PC-9 (cell line): ENCODE results near the gene ZNF214. TPM values are rescaled to one million over a fixed set of nuclear protein-coding genes. Genes with fewer than 3 reads are reported as not detected.

Experiments used
- BruUV-seq: library from RNA; stranded (reverse); fragments of 400-500 nt; replicated peaks from 2 replicates; lab custom pipeline; 2021; lab: Mats Ljungman, UMichigan
- CTCF ChIA-PET: fragments of 300-600 bp; sonication (Branson Sonifier 250); formaldehyde crosslinking; loops from one replicate; lab custom pipeline; 2022; ENCODE audit warnings: antibody characterized with exemption; lab: Charles Lee
- POLR2A ChIA-PET: fragments of 300-600 bp; sonication (Branson Sonifier 250); formaldehyde crosslinking; loops from one replicate; lab custom pipeline; 2022; ENCODE audit warnings: antibody characterized with exemption; ENCODE audit not compliant: unreplicated experiment; lab: Charles Lee
- DNase-seq, 2 experiments: peaks; one replicate each; pipeline versions ENCODE4 v3.0.0 to v3.0.0-alpha.2; 2015 to 2022; ENCODE audit warnings: mixed read lengths in 1 of 2
- H2AFZ ChIP-seq: fragments of 200-600 bp; sonication (generic); 2 replicates; pipeline ENCODE4 v1.8.1; 2017; ENCODE audit warnings: antibody characterized with exemption
- H3F3A ChIP-seq: fragments of 200-600 bp; sonication (generic); 2 replicates; pipeline ENCODE4 v1.8.1; 2017; ENCODE audit warnings: antibody characterized with exemption, mild to moderate bottlenecking, low read depth; ENCODE audit not compliant: insufficient read depth
- H3K27ac ChIP-seq: fragments of 200-600 bp; sonication (generic); 2 replicates; pipeline ENCODE4 v1.6.1; 2016; ENCODE audit warnings: mixed run types
- H3K27me3 ChIP-seq: fragments of 200-600 bp; sonication (generic); 2 replicates; pipeline ENCODE4 v1.6.1; 2016; ENCODE audit warnings: low read depth, mixed run types; ENCODE audit not compliant: insufficient read depth
- H3K36me3 ChIP-seq: fragments of 200-600 bp; sonication (generic); 2 replicates; pipeline ENCODE4 v1.6.1; 2016; ENCODE audit warnings: low read depth, mixed run types
- H3K4me1 ChIP-seq: fragments of 200-600 bp; sonication (generic); replicated peaks from 2 replicates; pipeline ENCODE4 v1.6.1; 2016; ENCODE audit warnings: mixed run types; ENCODE audit not compliant: insufficient read depth
- H3K4me2 ChIP-seq: fragments of 200-600 bp; sonication (generic); 2 replicates; pipeline ENCODE4 v1.6.1; 2017; ENCODE audit warnings: mixed run types
- H3K4me3 ChIP-seq: fragments of 200-600 bp; sonication (generic); 2 replicates; pipeline ENCODE4 v1.6.1; 2016; ENCODE audit warnings: mixed run types
- H3K79me2 ChIP-seq: fragments of 200-600 bp; sonication (generic); 2 replicates; pipeline ENCODE4 v1.6.1; 2017; ENCODE audit warnings: low read depth, mixed run types
- H3K9me2 ChIP-seq: fragments of 200-600 bp; sonication (generic); 2 replicates; pipeline ENCODE4 v1.8.1; 2017; ENCODE audit warnings: mild to moderate bottlenecking; ENCODE audit not compliant: insufficient read depth
- H3K9me3 ChIP-seq: fragments of 200-600 bp; sonication (generic); 2 replicates; pipeline ENCODE4 v1.8.1; 2016; ENCODE audit warnings: low read depth; ENCODE audit not compliant: insufficient read depth
- H4K20me1 ChIP-seq: fragments of 200-600 bp; sonication (generic); 2 replicates; pipeline ENCODE4 v1.8.1; 2017; ENCODE audit not compliant: insufficient read depth
- EZH2 ChIP-seq: fragments of 200-600 bp; sonication (generic); IDR thresholded peaks from 2 replicates; pipeline ENCODE4 v1.8.0; 2017; ENCODE audit warnings: antibody characterized with exemption, low read depth
- intact Hi-C: fragments of 100-400 bp; cut with micrococcal nuclease; formaldehyde crosslinking; loops from one replicate; pipeline ENCODE4 v1.10.0; 2022; ENCODE audit not compliant: unreplicated experiment
- total RNA-seq: library from RNA; stranded (reverse); gene quantifications from 2 replicates; pipeline ENCODE4 v1.2.3, GENCODE V29; 2021
- TF ChIP-seq, protein P1 (sequence below): fragments of 200-600 bp; sonication (generic); conservative IDR thresholded peaks from 2 replicates; pipeline ENCODE4 v1.6.1; 2017; ENCODE audit warnings: mixed run types, antibody characterized with exemption, mild to moderate bottlenecking, moderate library complexity

Gene ZNF214
- total RNA-seq, 1 experiment from 2014 or later, result 0.55 TPM

DNA sequence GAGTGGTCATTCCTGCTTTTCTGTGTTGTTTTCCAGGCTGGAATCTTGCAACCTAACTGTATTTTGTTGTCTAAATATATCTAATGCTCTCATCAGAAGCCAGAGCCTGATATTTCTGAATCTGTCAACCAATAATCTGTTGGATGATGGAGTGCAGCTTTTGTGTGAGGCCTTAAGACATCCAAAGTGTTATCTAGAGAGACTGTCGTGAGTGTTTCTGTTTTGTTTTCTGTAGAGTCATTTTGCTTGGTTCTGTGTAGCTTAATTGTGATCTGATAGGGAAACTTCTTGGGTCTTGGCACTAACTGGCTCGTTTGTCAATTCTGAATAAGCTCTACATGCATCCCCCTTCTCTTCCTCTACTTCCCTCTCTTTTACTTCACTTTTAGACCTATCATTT, 37.5 kb upstream of the ZNF214 start:
- no peak for DNase-seq
- no peaks in the 10 kb centered on the region for H3K27me3 ChIP-seq
- ChIA-PET CTCF (no interaction called here), POLR2A (no interaction called here)
- no peak overlapping the region for H2AFZ ChIP-seq
- TF ChIP-seq EZH2, result no peak
- TF ChIP-seq, protein P1, sequence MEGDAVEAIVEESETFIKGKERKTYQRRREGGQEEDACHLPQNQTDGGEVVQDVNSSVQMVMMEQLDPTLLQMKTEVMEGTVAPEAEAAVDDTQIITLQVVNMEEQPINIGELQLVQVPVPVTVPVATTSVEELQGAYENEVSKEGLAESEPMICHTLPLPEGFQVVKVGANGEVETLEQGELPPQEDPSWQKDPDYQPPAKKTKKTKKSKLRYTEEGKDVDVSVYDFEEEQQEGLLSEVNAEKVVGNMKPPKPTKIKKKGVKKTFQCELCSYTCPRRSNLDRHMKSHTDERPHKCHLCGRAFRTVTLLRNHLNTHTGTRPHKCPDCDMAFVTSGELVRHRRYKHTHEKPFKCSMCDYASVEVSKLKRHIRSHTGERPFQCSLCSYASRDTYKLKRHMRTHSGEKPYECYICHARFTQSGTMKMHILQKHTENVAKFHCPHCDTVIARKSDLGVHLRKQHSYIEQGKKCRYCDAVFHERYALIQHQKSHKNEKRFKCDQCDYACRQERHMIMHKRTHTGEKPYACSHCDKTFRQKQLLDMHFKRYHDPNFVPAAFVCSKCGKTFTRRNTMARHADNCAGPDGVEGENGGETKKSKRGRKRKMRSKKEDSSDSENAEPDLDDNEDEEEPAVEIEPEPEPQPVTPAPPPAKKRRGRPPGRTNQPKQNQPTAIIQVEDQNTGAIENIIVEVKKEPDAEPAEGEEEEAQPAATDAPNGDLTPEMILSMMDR, result no peak
- H3K4me2 ChIP-seq, result no peak overlapping the region
- BruUV-seq, result no TSS peak
- no peaks in the 10 kb centered on the region for H3F3A ChIP-seq
- H3K4me1 ChIP-seq, result no peaks in the 10 kb centered on the region
- intact Hi-C loops, result no loop called here
- no peaks in the 10 kb centered on the region for H3K9me3 ChIP-seq
- H3K36me3 ChIP-seq, result no peaks in the 10 kb centered on the region
- no peaks in the 10 kb centered on the region for H4K20me1 ChIP-seq
- H3K27ac ChIP-seq, result no peak overlapping the region
- H3K79me2 ChIP-seq, result no peaks in the 10 kb centered on the region
- H3K4me3 ChIP-seq, result no peak overlapping the region
- H3K9me2 ChIP-seq, result no peaks in the 10 kb centered on the region

DNA sequence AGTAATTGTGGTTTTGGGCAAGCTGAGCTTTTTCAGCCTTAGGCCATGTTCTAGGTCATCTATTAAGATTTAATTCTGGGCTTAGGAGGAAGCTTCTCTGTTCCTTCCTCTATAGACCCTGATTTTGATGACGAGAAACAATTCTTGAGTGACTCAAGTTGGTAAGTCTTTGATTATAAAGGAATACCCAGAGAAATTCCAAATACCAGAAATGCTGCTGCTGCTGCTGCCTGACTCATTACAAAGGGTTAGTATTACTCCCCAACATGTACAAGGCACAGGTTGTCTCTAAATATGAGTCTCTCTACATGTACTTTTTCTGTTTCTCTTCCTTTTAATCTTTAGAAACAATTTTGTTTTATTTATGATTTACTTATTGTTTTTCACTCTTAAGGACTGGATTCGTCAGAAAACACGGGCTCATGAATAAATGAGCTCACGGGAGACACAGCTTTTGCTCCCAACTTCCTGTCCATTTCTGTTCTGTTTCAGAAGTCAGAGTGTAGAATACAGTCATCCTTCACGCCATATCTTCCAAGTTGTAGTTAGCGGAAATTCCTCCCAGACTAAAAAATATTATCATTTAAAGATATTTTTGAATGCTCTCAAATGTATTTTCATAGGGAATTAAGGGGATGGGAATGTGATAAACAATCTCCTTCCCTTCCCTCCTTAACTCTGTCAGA, 36.8 kb upstream of the ZNF214 start:
- Histone ChIP-seq H3K4me2 (no peak overlapping the region), H3F3A (no peaks in the 10 kb centered on the region)

GRCh38 chr11:7050191-7050590, 30.0 kb upstream of the ZNF214 start:
- Histone ChIP-seq H3K79me2 (no peaks in the 10 kb centered on the region), H3K4me3 (no peak overlapping the region), H3K9me3 (no peaks in the 10 kb centered on the region), H3K9me2 (no peaks in the 10 kb centered on the region), H3K36me3 (no peaks in the 10 kb centered on the region), H3K27ac (no peak overlapping the region), H4K20me1 (no peaks in the 10 kb centered on the region), H3K27me3 (no peaks in the 10 kb centered on the region), H3K4me1 (no peaks in the 10 kb centered on the region), H2AFZ (no peak overlapping the region), H3F3A (no peaks in the 10 kb centered on the region), H3K4me2 (no peak overlapping the region)
- TF ChIP-seq, protein P1, result no peak
- TF ChIP-seq EZH2, result no peak
- ChIA-PET POLR2A (no interaction called here), CTCF (no interaction called here)
- intact Hi-C loops, result no loop called here
- DNase-seq, result no peak
- BruUV-seq, result no TSS peak

More for the DNA sequence above, 36.8 kb upstream of the ZNF214 start:
- no TSS peak for BruUV-seq
- DNase-seq, result no peak
- Histone ChIP-seq H3K79me2 (no peaks in the 10 kb centered on the region), H3K36me3 (no peaks in the 10 kb centered on the region), H3K27ac (no peak overlapping the region), H3K27me3 (no peaks in the 10 kb centered on the region), H3K4me3 (no peak overlapping the region), H4K20me1 (no peaks in the 10 kb centered on the region), H3K9me2 (no peaks in the 10 kb centered on the region), H2AFZ (no peak overlapping the region), H3K4me1 (no peaks in the 10 kb centered on the region), H3K9me3 (no peaks in the 10 kb centered on the region)
- ChIA-PET CTCF (no interaction called here), POLR2A (no interaction called here)
- TF ChIP-seq EZH2, result no peak
- TF ChIP-seq, protein P1, result no peak
- intact Hi-C loops, result no loop called here
